Prostate gland (tissue), 2 donors: ENCODE data around the gene FMN2. TPM values are rescaled to one million over a fixed set of nuclear protein-coding genes. Genes with fewer than 3 reads are reported as not detected.

Experiments
- DNase-seq: peaks from one replicate; pipeline ENCODE4 v3.0.0-alpha.2; 2019; ENCODE audit warnings: low spot score
- H3K27ac ChIP-seq, 2 donors: fragments of 200-600 bp; sonication (generic); 2 replicates each; pipeline ENCODE4 v1.5.1; 2017 to 2019
- H3K27me3 ChIP-seq: fragments of 200-600 bp; sonication (generic); replicated peaks from 2 replicates; pipeline ENCODE4 v1.5.1; 2019; ENCODE audit not compliant: insufficient read depth
- H3K36me3 ChIP-seq, 2 donors: fragments of 200-600 bp; sonication (generic); 1 replicate in 1 of 2; 2 replicates in 1 of 2; pipeline versions ENCODE4 v1.5.1 to v1.8.1; 2017 to 2019
- H3K4me1 ChIP-seq: fragments of 200-600 bp; sonication (generic); replicated peaks from 2 replicates; pipeline ENCODE4 v1.5.1; 2019
- H3K4me3 ChIP-seq, 2 donors: fragments of 200-600 bp; sonication (generic); 2 replicates each; pipeline ENCODE4 v1.5.1; 2017 to 2019
- H3K9me3 ChIP-seq: fragments of 200-600 bp; sonication (generic); 2 replicates; pipeline ENCODE4 v1.5.1; 2017
- CTCF ChIP-seq, 4 experiments: fragments of 200-600 bp in 2 of 4; fragments of 450-650 bp in 2 of 4; sonication (generic) in 2 of 4; IDR thresholded peaks; 1 replicate in 3 of 4; 2 replicates in 1 of 4; pipeline ENCODE4 v1.5.1; 2016 to 2019; ENCODE audit warnings: antibody characterized with exemption in 4 of 4, mild to moderate bottlenecking in 2 of 4, moderate library complexity in 2 of 4
- POLR2A ChIP-seq: fragments of 450-650 bp; IDR thresholded peaks from one replicate; pipeline ENCODE4 v1.6.1; 2016; ENCODE audit warnings: antibody characterized with exemption, mild to moderate bottlenecking
- POLR2AphosphoS5 ChIP-seq: sonication (generic); formaldehyde crosslinking; IDR thresholded peaks from one replicate; pipeline ENCODE4 v1.6.1; 2017; ENCODE audit warnings: antibody characterized with exemption
- WGBS: methylation state at CpG from one replicate; pipeline ENCODE4 v1.1.5; 2018; 5-methylcytosine and 5-hydroxymethylcytosine counted together
- intact Hi-C: fragments of 100-400 bp; cut with DNase I; formaldehyde crosslinking; loops from one replicate; pipeline ENCODE4 v1.14.2; 2022
- total RNA-seq, 2 donors: library from RNA; depleted of rRNA; stranded (reverse); fragments of >200 nt; gene quantifications; one replicate each; pipeline ENCODE4 v1.1.0, GENCODE V29; 2016

Gene FMN2
- total RNA-seq, 2 donors from 2014 or later: 0.27 to 4.8 TPM

GRCh38 chr1:240245629-240246020, 153.9 kb downstream of the FMN2 start:
- H3K4me1 ChIP-seq: no peaks in the 10 kb centered on the region
- no peaks in the 10 kb centered on the region for H3K36me3 ChIP-seq
- no peaks in the 10 kb centered on the region for H3K9me3 ChIP-seq
- WGBS: 97% methylated on average over 6 of the region's 6 CpGs
- no peaks in the 10 kb centered on the region for H3K27me3 ChIP-seq
- intact Hi-C loops: no loop called here
- H3K4me3 ChIP-seq: no peak overlapping the region
- H3K27ac ChIP-seq: no peak overlapping the region
- TF ChIP-seq POLR2A (no peak), POLR2AphosphoS5 (no peak), CTCF (IDR thresholded peaks at IDR 0.05) (no peak)
- DNase-seq: no peak

- WGBS: 87% methylated on average over 3 of the region's 3 CpGs
- H3K27ac ChIP-seq: no peak overlapping the region
- no peaks in the 10 kb centered on the region for H3K9me3 ChIP-seq
- H3K36me3 ChIP-seq: no peaks in the 10 kb centered on the region
- no peak overlapping the region for H3K4me3 ChIP-seq
- intact Hi-C loops: no loop called here
- DNase-seq: no peak
- TF ChIP-seq CTCF (IDR thresholded peaks at IDR 0.05): no peak
- no peak for TF ChIP-seq POLR2A
- no peak for TF ChIP-seq POLR2AphosphoS5
- H3K4me1 ChIP-seq: no peaks in the 10 kb centered on the region
- no peaks in the 10 kb centered on the region for H3K27me3 ChIP-seq
These were observed 156.2 kb downstream of the FMN2 start for GRCh38 chr1:240247899-240248298.

GRCh38 chr1:240254006-240254405, 162.3 kb downstream of the FMN2 start:
- Histone ChIP-seq H3K4me1 (no peaks in the 10 kb centered on the region), H3K9me3 (no peaks in the 10 kb centered on the region), H3K27me3 (no peaks in the 10 kb centered on the region), H3K36me3 (no peaks in the 10 kb centered on the region), H3K4me3 (no peak overlapping the region), H3K27ac (no peak overlapping the region)
- no peak for TF ChIP-seq POLR2AphosphoS5
- DNase-seq: no peak
- intact Hi-C loops: no loop called here
- WGBS: 95% methylated on average over 5 of the region's 5 CpGs

- no peak for TF ChIP-seq CTCF (IDR thresholded peaks at IDR 0.05)
- TF ChIP-seq POLR2AphosphoS5: no peak
- TF ChIP-seq POLR2A: no peak
These were observed 163.2 kb downstream of the FMN2 start for GRCh38 chr1:240254778-240255291.

GRCh38 chr1:240255922-240256321, 164.2 kb downstream of the FMN2 start:
- Histone ChIP-seq H3K27ac (no peak overlapping the region), H3K27me3 (no peaks in the 10 kb centered on the region), H3K9me3 (no peaks in the 10 kb centered on the region), H3K4me3 (no peak overlapping the region), H3K4me1 (no peaks in the 10 kb centered on the region), H3K36me3 (no peaks in the 10 kb centered on the region)
- TF ChIP-seq POLR2A (no peak), CTCF (IDR thresholded peaks at IDR 0.05) (no peak), POLR2AphosphoS5 (no peak)
- intact Hi-C loops: no loop called here
- no peak for DNase-seq
- WGBS: 95% methylated on average over 3 of the region's 3 CpGs

More at GRCh38 chr1:240254778-240255291, 163.2 kb downstream of the FMN2 start:
- WGBS: 90% methylated on average over 11 of the region's 11 CpGs
- Histone ChIP-seq H3K27ac (no peak overlapping the region), H3K9me3 (no peaks in the 10 kb centered on the region), H3K4me1 (no peaks in the 10 kb centered on the region), H3K27me3 (no peaks in the 10 kb centered on the region), H3K36me3 (no peaks in the 10 kb centered on the region), H3K4me3 (no peak overlapping the region)
- no peak for DNase-seq
- intact Hi-C loops: no loop called here
